Erythroblast (primary cell): ENCODE results near the gene FAM114A1.

Experiments used
- DNase-seq, 2 experiments: peaks; one replicate each; lab custom pipeline; 2025; lab: John Stamatoyannopoulos, UW
- GATA1 ChIP-seq: IDR thresholded peaks from 2 replicates; pipeline ENCODE4 v1.6.1; 2011; ENCODE audit warnings: low read depth, mild to moderate bottlenecking, control low read depth, low read length, moderate library complexity
- POLR2A ChIP-seq: IDR thresholded peaks from 2 replicates; pipeline ENCODE4 v1.6.1; 2011; ENCODE audit warnings: mild to moderate bottlenecking, low read length

The FAM114A1 gene

GRCh38 chr4:38868059-38868960, 704 bp downstream of the FAM114A1 start:
- peak in 1 of 2 experiments; percentile 19 for DNase-seq
- TF ChIP-seq GATA1 (no peak), POLR2A (no peak)

- DNase-seq, result no peak
- TF ChIP-seq GATA1 (no peak), POLR2A (no peak)
These were observed 1.9 kb downstream of the FAM114A1 start for GRCh38 chr4:38869511-38869910.

GRCh38 chr4:38870098-38870808, 2.6 kb downstream of the FAM114A1 start:
- TF ChIP-seq POLR2A (no peak), GATA1 (no peak)
- DNase-seq, result no peak

GRCh38 chr4:38871593-38871992, 4.0 kb downstream of the FAM114A1 start:
- DNase-seq, result no peak
- no peak for TF ChIP-seq GATA1
- TF ChIP-seq POLR2A, result no peak

GRCh38 chr4:38872620-38873019, 5.0 kb downstream of the FAM114A1 start:
- no peak for DNase-seq
- TF ChIP-seq GATA1 (no peak), POLR2A (no peak)

GRCh38 chr4:38873290-38873944, 5.8 kb downstream of the FAM114A1 start:
- TF ChIP-seq POLR2A (no peak), GATA1 (no peak)

GRCh38 chr4:38876636-38877035, 9.0 kb downstream of the FAM114A1 start:
- DNase-seq, result no peak
- TF ChIP-seq POLR2A, result no peak
- TF ChIP-seq GATA1, result no peak

More at GRCh38 chr4:38873290-38873944, 5.8 kb downstream of the FAM114A1 start:
- no peak for DNase-seq

- no peak for DNase-seq
- TF ChIP-seq GATA1, result no peak
- no peak for TF ChIP-seq POLR2A
These were observed 16.6 kb downstream of the FAM114A1 start for GRCh38 chr4:38884254-38884653.

GRCh38 chr4:38889143-38889542, 21.5 kb downstream of the FAM114A1 start:
- DNase-seq, result no peak
- TF ChIP-seq GATA1 (no peak), POLR2A (no peak)

- DNase-seq, result no peak
- TF ChIP-seq GATA1 (no peak), POLR2A (no peak)
These were observed 23.7 kb downstream of the FAM114A1 start for GRCh38 chr4:38891051-38891983.

GRCh38 chr4:38894322-38894982, 26.8 kb downstream of the FAM114A1 start:
- no peak for DNase-seq
- no peak for TF ChIP-seq POLR2A
- no peak for TF ChIP-seq GATA1

GRCh38 chr4:38896940-38897339, 29.3 kb downstream of the FAM114A1 start:
- TF ChIP-seq POLR2A, result no peak
- TF ChIP-seq GATA1, result no peak

More at GRCh38 chr4:38896940-38897339, 29.3 kb downstream of the FAM114A1 start:
- DNase-seq, result no peak
